ENCODE results near the gene TTR. TPM values are rescaled to one million over a fixed set of nuclear protein-coding genes. Genes with fewer than 3 reads are reported as not detected.

The TTR gene
- total and polyA plus RNA-seq, 9 of the 15 experiments (the other 6 are each of a cell fraction or from before 2014, with no cell fraction given): 0.17 to 0.53 TPM; not detected in 7

DNA sequence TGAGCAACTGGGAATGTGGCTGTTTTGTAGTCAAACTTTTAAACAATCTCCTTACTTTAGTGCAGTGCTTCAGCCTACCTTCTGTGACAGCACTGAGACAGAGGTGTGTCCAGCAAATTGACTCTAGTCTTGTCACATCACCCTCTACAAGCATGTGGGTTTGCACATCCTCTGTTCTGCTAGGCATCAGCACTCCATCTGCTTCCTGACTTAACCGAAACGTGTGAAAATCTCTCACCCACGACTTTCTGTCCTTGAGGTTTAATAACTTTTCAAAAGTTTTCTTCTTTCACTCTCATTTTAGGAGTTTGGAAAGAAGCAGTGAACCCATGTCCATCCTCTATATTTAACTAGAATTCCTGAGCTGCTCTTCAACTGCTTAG, 42.6 kb downstream of the TTR start (continued):
- TF ChIP-seq, protein P1, sequence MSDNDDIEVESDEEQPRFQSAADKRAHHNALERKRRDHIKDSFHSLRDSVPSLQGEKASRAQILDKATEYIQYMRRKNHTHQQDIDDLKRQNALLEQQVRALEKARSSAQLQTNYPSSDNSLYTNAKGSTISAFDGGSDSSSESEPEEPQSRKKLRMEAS (CRISPR knock-in tag; IDR thresholded peaks at IDR 0.05): no peak
- no peak for TF ChIP-seq FOXP1 (CRISPR knock-in tag; IDR thresholded peaks at IDR 0.05)
- TF ChIP-seq, protein P2, sequence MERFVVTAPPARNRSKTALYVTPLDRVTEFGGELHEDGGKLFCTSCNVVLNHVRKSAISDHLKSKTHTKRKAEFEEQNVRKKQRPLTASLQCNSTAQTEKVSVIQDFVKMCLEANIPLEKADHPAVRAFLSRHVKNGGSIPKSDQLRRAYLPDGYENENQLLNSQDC (CRISPR knock-in tag; IDR thresholded peaks at IDR 0.05): no peak
- no peak for TF ChIP-seq ZNF77 (CRISPR knock-in tag; IDR thresholded peaks at IDR 0.05)
- TF ChIP-seq ZNF384 (IDR thresholded peaks at IDR 0.05; ENCODE audit: low read depth, low read length): no peak

DNA sequence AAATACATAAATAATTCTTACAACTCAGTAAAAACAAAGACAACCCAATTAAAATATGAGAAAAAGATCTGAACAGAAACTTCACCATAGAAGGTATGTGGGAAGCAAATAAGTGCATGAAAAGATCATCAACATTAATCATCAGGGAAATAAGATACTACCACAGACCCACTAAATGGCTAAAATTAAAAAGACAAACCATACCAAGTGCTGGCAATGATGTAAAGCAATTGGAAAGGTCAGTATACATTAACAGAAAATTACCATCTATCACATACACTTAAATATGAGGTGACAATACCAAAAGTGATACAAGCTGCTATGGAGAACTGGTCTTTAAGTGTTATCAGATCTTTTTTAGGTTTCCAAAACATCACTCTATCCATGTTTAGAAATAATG, 44.7 kb downstream of the TTR start:
- CTCF ChIA-PET (ENCODE audit: low intra/inter-chr PET ratio): no interaction called here
- POLR2A ChIA-PET: no interaction called here
- FAIRE-seq: no peak
- no TSS peak for BruUV-seq (replicated peaks)
- DNase-seq (ENCODE audit: extremely low read depth in 1 of 4, low spot score in 3 of 4): no peak
- intact Hi-C loops (cut with micrococcal nuclease): loop anchor here (10.0 kb wide), 1 partner anchor 188 kb away; no protein-coding TSS in a partner anchor
- Histone ChIP-seq H3K4me3 (no peak overlapping the region), H3K9me3 (replicated peaks; ENCODE audit: control insufficient read depth, insufficient read depth, low read depth, low read length) (no peaks in the 10 kb centered on the region), H3K36me3 (ENCODE audit: control insufficient read depth, insufficient read depth, low read length) (no peaks in the 10 kb centered on the region), H3K79me2 (ENCODE audit: control insufficient read depth, insufficient read depth, low read length) (no peaks in the 10 kb centered on the region), H2AFZ (ENCODE audit: low read depth, low read length) (no peak overlapping the region), H3K27me3 (ENCODE audit: control insufficient read depth in 2 of 2, insufficient read depth in 2 of 2, low read length in 2 of 2) (peaks cover 0 to 6% of the 10 kb centered on the region in 2 experiments; a peak in 1 of 5 replicates), H3K27ac (ENCODE audit: extremely low read depth, low read depth, low read length) (no peak overlapping the region), H4K20me1 (replicated peaks; ENCODE audit: control insufficient read depth, insufficient read depth, low read length) (no peaks in the 10 kb centered on the region), H3K9ac (ENCODE audit: insufficient read depth in 1 of 2, low read depth in 2 of 2, low read length in 2 of 2) (no peak overlapping the region), H3K9me1 (ENCODE audit: control insufficient read depth, insufficient read depth, low read length) (no peaks in the 10 kb centered on the region), H3K4me2 (ENCODE audit: insufficient read depth, low read length) (no peak overlapping the region), H3K4me1 (replicated peaks in 1 of 2; ENCODE audit: control insufficient read depth in 2 of 2, insufficient read depth in 2 of 2, low read length in 2 of 2) (no peaks in the 10 kb centered on the region; a peak in 2 of 5 replicates)
- in situ Hi-C loops (cut with MboI): no loop called here
- no peak for ATAC-seq
- TF ChIP-seq GABPA (tag; conservative IDR thresholded peaks at IDR 0.05; ENCODE audit: low read depth): no peak
- no peak for TF ChIP-seq ETV5 (CRISPR knock-in tag; IDR thresholded peaks at IDR 0.05; ENCODE audit: low read depth)
- TF ChIP-seq ZNF778 (CRISPR knock-in tag; IDR thresholded peaks at IDR 0.05): no peak
- TF ChIP-seq SNIP1 (IDR thresholded peaks at IDR 0.05; ENCODE audit: low read depth): no peak
- no peak for TF ChIP-seq LEF1 (IDR thresholded peaks at IDR 0.05)
- no peak for TF ChIP-seq ZNF133 (CRISPR knock-in tag; IDR thresholded peaks at IDR 0.05)
- TF ChIP-seq HMGN3 (IDR thresholded peaks at IDR 0.05; ENCODE audit: borderline replicate concordance, extremely low read depth, insufficient read length, low read depth, low read length): no peak
- TF ChIP-seq SMARCE1 (IDR thresholded peaks at IDR 0.05): no peak
- no peak for TF ChIP-seq KHSRP (IDR thresholded peaks at IDR 0.05)
- TF ChIP-seq ZNF12 (CRISPR knock-in tag; IDR thresholded peaks at IDR 0.05): no peak
- no peak for TF ChIP-seq NR2C2 (CRISPR knock-in tag; IDR thresholded peaks at IDR 0.05)
- no peak for TF ChIP-seq NR2C2 (tag; IDR thresholded peaks at IDR 0.05)
- no peak for TF ChIP-seq U2AF1 (optimal IDR thresholded peaks at IDR 0.05; ENCODE audit: low read depth, low read length)
- no peak for TF ChIP-seq ZNF444 (CRISPR knock-in tag; IDR thresholded peaks at IDR 0.05)
- TF ChIP-seq, protein P3, sequence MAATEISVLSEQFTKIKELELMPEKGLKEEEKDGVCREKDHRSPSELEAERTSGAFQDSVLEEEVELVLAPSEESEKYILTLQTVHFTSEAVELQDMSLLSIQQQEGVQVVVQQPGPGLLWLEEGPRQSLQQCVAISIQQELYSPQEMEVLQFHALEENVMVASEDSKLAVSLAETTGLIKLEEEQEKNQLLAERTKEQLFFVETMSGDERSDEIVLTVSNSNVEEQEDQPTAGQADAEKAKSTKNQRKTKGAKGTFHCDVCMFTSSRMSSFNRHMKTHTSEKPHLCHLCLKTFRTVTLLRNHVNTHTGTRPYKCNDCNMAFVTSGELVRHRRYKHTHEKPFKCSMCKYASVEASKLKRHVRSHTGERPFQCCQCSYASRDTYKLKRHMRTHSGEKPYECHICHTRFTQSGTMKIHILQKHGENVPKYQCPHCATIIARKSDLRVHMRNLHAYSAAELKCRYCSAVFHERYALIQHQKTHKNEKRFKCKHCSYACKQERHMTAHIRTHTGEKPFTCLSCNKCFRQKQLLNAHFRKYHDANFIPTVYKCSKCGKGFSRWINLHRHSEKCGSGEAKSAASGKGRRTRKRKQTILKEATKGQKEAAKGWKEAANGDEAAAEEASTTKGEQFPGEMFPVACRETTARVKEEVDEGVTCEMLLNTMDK (IDR thresholded peaks at IDR 0.05; ENCODE audit: borderline replicate concordance, insufficient read depth, low read depth, low read length, poor library complexity, severe bottlenecking): no peak
- TF ChIP-seq, protein P4, sequence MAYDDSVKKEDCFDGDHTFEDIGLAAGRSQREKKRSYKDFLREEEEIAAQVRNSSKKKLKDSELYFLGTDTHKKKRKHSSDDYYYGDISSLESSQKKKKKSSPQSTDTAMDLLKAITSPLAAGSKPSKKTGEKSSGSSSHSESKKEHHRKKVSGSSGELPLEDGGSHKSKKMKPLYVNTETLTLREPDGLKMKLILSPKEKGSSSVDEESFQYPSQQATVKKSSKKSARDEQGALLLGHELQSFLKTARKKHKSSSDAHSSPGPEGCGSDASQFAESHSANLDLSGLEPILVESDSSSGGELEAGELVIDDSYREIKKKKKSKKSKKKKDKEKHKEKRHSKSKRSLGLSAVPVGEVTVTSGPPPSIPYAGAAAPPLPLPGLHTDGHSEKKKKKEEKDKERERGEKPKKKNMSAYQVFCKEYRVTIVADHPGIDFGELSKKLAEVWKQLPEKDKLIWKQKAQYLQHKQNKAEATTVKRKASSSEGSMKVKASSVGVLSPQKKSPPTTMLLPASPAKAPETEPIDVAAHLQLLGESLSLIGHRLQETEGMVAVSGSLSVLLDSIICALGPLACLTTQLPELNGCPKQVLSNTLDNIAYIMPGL (CRISPR knock-in tag; IDR thresholded peaks at IDR 0.05): no peak
